ENCODE results near the gene ACTR1A. TPM values are rescaled to one million over a fixed set of nuclear protein-coding genes. Genes with fewer than 3 reads are reported as not detected.
A peak's percentile ranks its signal among the peaks of the same experiment; 100 is the strongest.

The ACTR1A gene
- total and polyA plus RNA-seq, 9 of the 15 experiments (the other 6 are each of a cell fraction or from before 2014, with no cell fraction given) = 36.3 to 77.2 (median 49.6) TPM

DNA sequence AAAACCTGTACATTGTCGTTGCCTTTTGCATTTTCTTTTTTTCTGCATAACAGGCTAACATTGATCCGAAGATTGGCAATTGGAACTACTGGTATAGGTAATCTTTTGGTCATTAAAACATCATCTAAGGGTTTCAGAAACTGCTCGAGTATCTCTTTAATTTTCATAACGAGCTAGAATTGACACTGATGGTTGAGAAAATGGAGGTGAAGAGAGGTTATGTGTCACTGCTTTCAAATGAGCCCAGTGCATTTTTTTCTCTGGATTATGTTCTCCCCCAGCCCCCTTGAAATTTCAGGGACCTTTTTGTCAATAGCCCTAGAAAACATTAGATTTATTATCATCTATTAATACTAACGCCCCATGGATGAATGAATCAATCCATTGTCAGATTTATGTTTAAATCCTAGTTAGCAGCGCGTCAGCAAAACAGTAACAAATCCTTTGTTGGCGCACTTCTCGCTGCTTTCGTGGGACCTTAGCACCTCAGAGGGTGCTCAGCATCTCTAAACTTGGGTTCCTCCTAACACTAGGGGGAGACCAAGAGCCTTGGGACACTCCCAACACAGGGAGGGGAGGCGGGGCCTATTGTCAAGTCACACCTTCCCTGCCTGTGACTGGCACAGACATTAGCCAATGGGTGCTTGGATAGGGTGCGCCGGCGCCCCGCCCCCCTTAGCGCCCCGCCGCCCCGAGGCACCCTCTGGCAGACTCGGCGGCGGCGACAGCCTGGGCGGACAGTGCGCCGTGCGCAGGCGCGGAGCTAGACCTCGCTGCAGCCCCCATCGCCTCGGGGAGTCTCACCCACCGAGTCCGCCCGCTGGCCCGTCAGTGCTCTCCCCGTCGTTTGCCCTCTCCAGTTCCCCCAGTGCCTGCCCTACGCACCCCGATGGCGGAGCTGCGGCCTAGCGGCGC lies 1.0 kb upstream of the ACTR1A start, which contains the start of gene SUFU (continued):
- TF ChIP-seq, protein P1, sequence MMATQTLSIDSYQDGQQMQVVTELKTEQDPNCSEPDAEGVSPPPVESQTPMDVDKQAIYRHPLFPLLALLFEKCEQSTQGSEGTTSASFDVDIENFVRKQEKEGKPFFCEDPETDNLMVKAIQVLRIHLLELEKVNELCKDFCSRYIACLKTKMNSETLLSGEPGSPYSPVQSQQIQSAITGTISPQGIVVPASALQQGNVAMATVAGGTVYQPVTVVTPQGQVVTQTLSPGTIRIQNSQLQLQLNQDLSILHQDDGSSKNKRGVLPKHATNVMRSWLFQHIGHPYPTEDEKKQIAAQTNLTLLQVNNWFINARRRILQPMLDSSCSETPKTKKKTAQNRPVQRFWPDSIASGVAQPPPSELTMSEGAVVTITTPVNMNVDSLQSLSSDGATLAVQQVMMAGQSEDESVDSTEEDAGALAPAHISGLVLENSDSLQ (IDR thresholded peaks at IDR 0.05) = peak; percentile 99
- no peak for TF ChIP-seq ZNF436 (CRISPR knock-in tag; IDR thresholded peaks at IDR 0.05)
- no peak for TF ChIP-seq HDAC3 (IDR thresholded peaks at IDR 0.05; ENCODE audit: borderline replicate concordance, partially characterized antibody)
- no peak for TF ChIP-seq COPS2 (conservative IDR thresholded peaks at IDR 0.05)
- TF ChIP-seq EZH2 (IDR thresholded peaks at IDR 0.05; ENCODE audit: borderline replicate concordance, low read depth, low read length) = no peak
- TF ChIP-seq NEUROD1 (IDR thresholded peaks at IDR 0.05; ENCODE audit: borderline replicate concordance, low read depth, low read length, partially characterized antibody) = peak; percentile 39
- 0 out of 2 replicates have a peak, but pooled peaks have one; percentile 25 for TF ChIP-seq L3MBTL2 (IDR thresholded peaks at IDR 0.05)
- TF ChIP-seq BRD9 (IDR thresholded peaks at IDR 0.05; ENCODE audit: low read depth, partially characterized antibody) = no peak
- no peak for TF ChIP-seq ZNF586 (CRISPR knock-in tag; conservative IDR thresholded peaks at IDR 0.05)
- no peak for TF ChIP-seq RFX7 (CRISPR knock-in tag; IDR thresholded peaks at IDR 0.05)
- TF ChIP-seq MYC (IDR thresholded peaks at IDR 0.05; ENCODE audit: low read depth, low read length) = no peak
- TF ChIP-seq MYC (CRISPR knock-in tag; IDR thresholded peaks at IDR 0.05; ENCODE audit: borderline replicate concordance, low read depth) = no peak
- TF ChIP-seq, protein P2, sequence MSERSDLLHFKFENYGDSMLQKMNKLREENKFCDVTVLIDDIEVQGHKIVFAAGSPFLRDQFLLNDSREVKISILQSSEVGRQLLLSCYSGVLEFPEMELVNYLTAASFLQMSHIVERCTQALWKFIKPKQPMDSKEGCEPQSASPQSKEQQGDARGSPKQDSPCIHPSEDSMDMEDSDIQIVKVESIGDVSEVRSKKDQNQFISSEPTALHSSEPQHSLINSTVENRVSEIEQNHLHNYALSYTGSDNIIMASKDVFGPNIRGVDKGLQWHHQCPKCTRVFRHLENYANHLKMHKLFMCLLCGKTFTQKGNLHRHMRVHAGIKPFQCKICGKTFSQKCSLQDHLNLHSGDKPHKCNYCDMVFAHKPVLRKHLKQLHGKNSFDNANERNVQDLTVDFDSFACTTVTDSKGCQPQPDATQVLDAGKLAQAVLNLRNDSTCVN (CRISPR knock-in tag; IDR thresholded peaks at IDR 0.05) = no peak
- TF ChIP-seq, protein P3, sequence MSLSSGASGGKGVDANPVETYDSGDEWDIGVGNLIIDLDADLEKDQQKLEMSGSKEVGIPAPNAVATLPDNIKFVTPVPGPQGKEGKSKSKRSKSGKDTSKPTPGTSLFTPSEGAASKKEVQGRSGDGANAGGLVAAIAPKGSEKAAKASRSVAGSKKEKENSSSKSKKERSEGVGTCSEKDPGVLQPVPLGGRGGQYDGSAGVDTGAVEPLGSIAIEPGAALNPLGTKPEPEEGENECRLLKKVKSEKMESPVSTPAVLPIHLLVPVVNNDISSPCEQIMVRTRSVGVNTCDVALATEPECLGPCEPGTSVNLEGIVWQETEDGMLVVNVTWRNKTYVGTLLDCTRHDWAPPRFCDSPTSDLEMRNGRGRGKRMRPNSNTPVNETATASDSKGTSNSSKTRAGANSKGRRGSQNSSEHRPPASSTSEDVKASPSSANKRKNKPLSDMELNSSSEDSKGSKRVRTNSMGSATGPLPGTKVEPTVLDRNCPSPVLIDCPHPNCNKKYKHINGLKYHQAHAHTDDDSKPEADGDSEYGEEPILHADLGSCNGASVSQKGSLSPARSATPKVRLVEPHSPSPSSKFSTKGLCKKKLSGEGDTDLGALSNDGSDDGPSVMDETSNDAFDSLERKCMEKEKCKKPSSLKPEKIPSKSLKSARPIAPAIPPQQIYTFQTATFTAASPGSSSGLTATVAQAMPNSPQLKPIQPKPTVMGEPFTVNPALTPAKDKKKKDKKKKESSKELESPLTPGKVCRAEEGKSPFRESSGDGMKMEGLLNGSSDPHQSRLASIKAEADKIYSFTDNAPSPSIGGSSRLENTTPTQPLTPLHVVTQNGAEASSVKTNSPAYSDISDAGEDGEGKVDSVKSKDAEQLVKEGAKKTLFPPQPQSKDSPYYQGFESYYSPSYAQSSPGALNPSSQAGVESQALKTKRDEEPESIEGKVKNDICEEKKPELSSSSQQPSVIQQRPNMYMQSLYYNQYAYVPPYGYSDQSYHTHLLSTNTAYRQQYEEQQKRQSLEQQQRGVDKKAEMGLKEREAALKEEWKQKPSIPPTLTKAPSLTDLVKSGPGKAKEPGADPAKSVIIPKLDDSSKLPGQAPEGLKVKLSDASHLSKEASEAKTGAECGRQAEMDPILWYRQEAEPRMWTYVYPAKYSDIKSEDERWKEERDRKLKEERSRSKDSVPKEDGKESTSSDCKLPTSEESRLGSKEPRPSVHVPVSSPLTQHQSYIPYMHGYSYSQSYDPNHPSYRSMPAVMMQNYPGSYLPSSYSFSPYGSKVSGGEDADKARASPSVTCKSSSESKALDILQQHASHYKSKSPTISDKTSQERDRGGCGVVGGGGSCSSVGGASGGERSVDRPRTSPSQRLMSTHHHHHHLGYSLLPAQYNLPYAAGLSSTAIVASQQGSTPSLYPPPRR (CRISPR knock-in tag; IDR thresholded peaks at IDR 0.05; ENCODE audit: borderline replicate concordance) = no peak
- TF ChIP-seq, protein P4, sequence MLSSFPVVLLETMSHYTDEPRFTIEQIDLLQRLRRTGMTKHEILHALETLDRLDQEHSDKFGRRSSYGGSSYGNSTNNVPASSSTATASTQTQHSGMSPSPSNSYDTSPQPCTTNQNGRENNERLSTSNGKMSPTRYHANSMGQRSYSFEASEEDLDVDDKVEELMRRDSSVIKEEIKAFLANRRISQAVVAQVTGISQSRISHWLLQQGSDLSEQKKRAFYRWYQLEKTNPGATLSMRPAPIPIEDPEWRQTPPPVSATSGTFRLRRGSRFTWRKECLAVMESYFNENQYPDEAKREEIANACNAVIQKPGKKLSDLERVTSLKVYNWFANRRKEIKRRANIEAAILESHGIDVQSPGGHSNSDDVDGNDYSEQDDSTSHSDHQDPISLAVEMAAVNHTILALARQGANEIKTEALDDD (IDR thresholded peaks at IDR 0.05) = no peak
- TF ChIP-seq, protein P5, sequence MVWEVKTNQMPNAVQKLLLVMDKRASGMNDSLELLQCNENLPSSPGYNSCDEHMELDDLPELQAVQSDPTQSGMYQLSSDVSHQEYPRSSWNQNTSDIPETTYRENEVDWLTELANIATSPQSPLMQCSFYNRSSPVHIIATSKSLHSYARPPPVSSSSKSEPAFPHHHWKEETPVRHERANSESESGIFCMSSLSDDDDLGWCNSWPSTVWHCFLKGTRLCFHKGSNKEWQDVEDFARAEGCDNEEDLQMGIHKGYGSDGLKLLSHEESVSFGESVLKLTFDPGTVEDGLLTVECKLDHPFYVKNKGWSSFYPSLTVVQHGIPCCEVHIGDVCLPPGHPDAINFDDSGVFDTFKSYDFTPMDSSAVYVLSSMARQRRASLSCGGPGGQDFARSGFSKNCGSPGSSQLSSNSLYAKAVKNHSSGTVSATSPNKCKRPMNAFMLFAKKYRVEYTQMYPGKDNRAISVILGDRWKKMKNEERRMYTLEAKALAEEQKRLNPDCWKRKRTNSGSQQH (CRISPR knock-in tag; IDR thresholded peaks at IDR 0.05) = no peak
- no peak for TF ChIP-seq FOXP1 (CRISPR knock-in tag; IDR thresholded peaks at IDR 0.05)
- TF ChIP-seq PURB (CRISPR knock-in tag; IDR thresholded peaks at IDR 0.05; ENCODE audit: low read depth) = no peak
